ENCODE data around the gene RIPK4.
"Not testable (repeated sequence)": the region's sequence is repeated elsewhere in the genome, so short reads cannot be mapped to it uniquely, and the experiment has no call there.

Gene RIPK4

GRCh38 chr21:41802198-41802584 is 35.3 kb upstream of the RIPK4 start:
- Mint-ChIP-seq H3K36me3 (peaks cover 11% of the 10 kb centered on the region), H3K9me3 (peaks cover 4% of the 10 kb centered on the region), H3K4me1 (no peaks in the 10 kb centered on the region), H3K27me3 (no peaks in the 10 kb centered on the region), H3K27ac (no peak overlapping the region), H3K4me3 (no peak overlapping the region)
- CTCF ChIA-PET: no interaction called here
- no peak for DNase-seq

DNA sequence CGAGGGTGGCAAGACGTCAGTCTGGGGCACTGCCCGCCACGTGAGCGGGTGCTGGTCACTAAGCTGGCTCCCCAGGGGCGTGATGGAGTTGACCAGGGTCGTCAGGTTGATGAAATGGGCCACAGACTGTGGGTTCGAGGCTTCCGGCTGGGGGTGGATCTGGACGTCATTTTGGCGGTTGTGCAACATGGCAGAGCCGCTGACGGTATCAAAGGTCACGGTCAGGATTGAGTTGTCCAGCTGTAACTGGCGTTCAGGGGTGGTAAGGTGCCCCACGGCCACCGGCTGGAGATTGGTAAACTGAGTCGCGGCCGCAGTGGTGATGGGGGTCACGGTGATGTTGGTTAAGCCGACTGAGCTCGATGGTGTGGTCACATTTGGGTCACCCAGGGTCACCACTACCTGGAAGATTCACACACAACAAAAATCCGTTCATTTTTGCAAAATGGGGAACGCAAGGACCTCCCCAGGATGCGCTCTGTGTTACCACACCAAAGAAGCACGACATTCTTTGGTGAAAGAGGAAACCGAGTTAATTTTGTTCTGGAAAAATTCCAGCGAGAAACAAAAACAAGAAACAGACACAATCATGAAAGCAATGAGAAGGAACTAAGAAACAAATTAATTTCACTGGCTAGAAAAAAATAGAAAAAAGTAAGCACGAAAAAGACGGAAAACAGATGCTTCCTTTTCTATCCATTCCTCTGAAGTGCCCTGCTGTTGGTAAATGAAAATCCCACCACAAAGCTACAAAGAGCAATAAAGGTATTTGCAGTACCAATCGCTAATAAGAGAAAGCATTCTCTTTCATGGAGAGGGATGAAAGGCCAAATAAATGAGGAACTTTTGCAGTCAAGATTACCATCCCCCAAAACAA is 34.7 kb upstream of the RIPK4 start:
- Mint-ChIP-seq H3K4me1 (no peaks in the 10 kb centered on the region), H3K4me3 (no peak overlapping the region), H3K27ac (no peak overlapping the region), H3K9me3 (no peaks in the 10 kb centered on the region), H3K27me3 (no peaks in the 10 kb centered on the region), H3K36me3 (peaks cover 9% of the 10 kb centered on the region)
- no peak for DNase-seq
- CTCF ChIA-PET: interaction anchor here (1.2 kb wide), 1 partner anchor 316 kb away, joined by 6 read pairs; no protein-coding TSS in a partner anchor

- H3K27me3 Mint-ChIP-seq: no peaks in the 10 kb centered on the region
- CTCF ChIA-PET: interaction anchor here (1.2 kb wide), 1 partner anchor 317 kb away, joined by 6 read pairs; no protein-coding TSS in a partner anchor
These were observed 33.8 kb upstream of the RIPK4 start for GRCh38 chr21:41800425-41801320.

GRCh38 chr21:41799763-41800162 is 32.9 kb upstream of the RIPK4 start:
- no peak overlapping the region for H3K4me3 Mint-ChIP-seq
- DNase-seq: no peak
- CTCF ChIA-PET: interaction anchor here (0.6 kb wide), 1 partner anchor 79 kb away, joined by 3 read pairs; no protein-coding TSS in a partner anchor
- H3K9me3 Mint-ChIP-seq: no peaks in the 10 kb centered on the region
- no peaks in the 10 kb centered on the region for H3K4me1 Mint-ChIP-seq
- H3K36me3 Mint-ChIP-seq: peaks cover 5% of the 10 kb centered on the region
- no peak overlapping the region for H3K27ac Mint-ChIP-seq
- no peaks in the 10 kb centered on the region for H3K27me3 Mint-ChIP-seq

More at GRCh38 chr21:41800425-41801320, 33.8 kb upstream of the RIPK4 start:
- no peak for DNase-seq
- H3K36me3 Mint-ChIP-seq: peaks cover 9% of the 10 kb centered on the region
- H3K4me3 Mint-ChIP-seq: no peak overlapping the region
- H3K27ac Mint-ChIP-seq: no peak overlapping the region
- no peaks in the 10 kb centered on the region for H3K4me1 Mint-ChIP-seq
- H3K9me3 Mint-ChIP-seq: no peaks in the 10 kb centered on the region

- Mint-ChIP-seq H3K27me3 (peaks cover 6% of the 10 kb centered on the region), H3K4me1 (no peaks in the 10 kb centered on the region), H3K4me3 (no peak overlapping the region), H3K36me3 (peaks cover 5% of the 10 kb centered on the region), H3K27ac (no peak overlapping the region), H3K9me3 (peaks cover 5% of the 10 kb centered on the region)
- CTCF ChIA-PET: no interaction called here
- DNase-seq: no peak
These were observed 31.5 kb upstream of the RIPK4 start for GRCh38 chr21:41798326-41798725.

DNA sequence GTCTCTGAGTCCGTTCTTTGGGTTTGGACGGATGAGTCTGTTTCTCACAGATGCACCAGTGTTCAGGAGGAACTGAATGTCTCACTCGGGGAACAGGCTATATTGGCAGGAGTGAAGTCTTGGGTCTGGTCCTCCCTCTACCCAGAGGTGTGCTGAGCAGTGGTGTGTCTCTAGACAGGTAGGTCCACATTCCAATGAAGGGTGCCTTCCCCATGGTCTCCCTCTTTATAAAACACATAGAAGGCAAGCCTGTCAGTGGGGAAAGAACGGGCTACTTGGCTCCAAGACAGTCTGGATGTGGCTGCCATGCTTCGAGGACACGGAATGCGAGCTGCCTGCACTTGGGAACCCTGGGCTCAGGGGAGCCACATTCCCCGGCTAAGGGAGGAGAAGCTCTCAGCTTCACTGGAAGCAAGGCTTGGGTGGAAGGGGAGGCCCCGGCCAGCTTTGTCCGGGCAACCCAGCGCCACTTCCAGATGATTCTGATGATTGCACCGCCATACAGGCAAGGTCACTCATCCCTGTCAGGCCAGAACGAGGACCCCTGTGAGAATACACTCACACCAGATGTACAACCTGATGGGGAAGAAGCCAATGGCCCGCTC is 29.7 kb upstream of the RIPK4 start:
- Mint-ChIP-seq H3K4me1 (no peaks in the 10 kb centered on the region), H3K4me3 (no peak overlapping the region), H3K27me3 (peaks cover 14% of the 10 kb centered on the region), H3K36me3 (peaks cover 6% of the 10 kb centered on the region), H3K27ac (no peak overlapping the region), H3K9me3 (peaks cover 18% of the 10 kb centered on the region)
- DNase-seq: no peak
- CTCF ChIA-PET: no interaction called here

DNA sequence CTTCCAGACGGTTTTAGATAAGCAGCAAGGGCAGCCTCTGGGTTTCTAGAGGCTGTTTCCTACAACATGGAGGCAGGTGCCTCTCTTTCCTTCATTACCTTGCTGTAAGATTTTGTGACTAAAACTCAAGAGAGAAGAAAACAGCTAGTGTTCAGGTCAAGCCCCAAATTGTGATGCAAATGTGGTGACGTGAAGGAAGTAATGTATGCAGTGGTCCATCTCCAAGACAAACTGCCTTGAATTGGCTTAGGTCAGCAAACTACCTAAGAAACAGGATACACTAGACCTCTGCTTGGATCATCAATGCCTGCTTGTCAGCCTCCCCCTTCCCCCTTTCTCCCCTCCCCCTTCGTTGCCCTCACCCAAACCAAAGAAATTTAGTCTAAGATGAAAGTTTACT is 28.9 kb upstream of the RIPK4 start:
- H3K9me3 Mint-ChIP-seq: peaks cover 20% of the 10 kb centered on the region

DNA sequence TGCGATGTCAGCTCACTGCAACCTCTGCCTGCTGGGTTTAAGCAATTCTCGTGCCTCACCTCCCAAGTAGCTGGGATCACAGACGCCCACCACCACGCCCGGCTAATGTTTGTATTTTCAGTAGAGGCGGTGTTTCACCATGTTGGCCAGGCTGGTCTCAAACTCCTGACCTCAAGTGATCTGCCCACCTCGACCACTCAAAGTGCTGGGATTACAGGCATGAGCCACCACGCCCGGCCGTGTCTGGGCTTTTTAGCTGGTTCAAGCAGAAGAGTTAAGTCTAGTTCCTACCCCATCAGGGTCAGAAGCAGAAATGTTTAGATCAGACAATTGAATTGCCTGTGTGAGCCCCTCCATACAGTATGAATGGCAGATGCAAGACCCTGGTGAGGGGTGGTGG is 27.7 kb upstream of the RIPK4 start:
- H3K4me1 Mint-ChIP-seq: no peaks in the 10 kb centered on the region
- DNase-seq: no peak
- CTCF ChIA-PET: interaction anchor here (0.6 to 1.6 kb wide), 2 partner anchors 20 to 22 kb away, joined by 3 to 4 read pairs; no protein-coding TSS in a partner anchor
- H3K4me3 Mint-ChIP-seq: no peak overlapping the region
- H3K27ac Mint-ChIP-seq: no peak overlapping the region
- H3K9me3 Mint-ChIP-seq: peaks cover 20% of the 10 kb centered on the region
- H3K36me3 Mint-ChIP-seq: peaks cover 2% of the 10 kb centered on the region
- peaks cover 15% of the 10 kb centered on the region for H3K27me3 Mint-ChIP-seq

More for the DNA sequence above, 28.9 kb upstream of the RIPK4 start:
- peaks cover 4% of the 10 kb centered on the region for H3K36me3 Mint-ChIP-seq
- H3K4me1 Mint-ChIP-seq: no peaks in the 10 kb centered on the region
- no peak overlapping the region for H3K4me3 Mint-ChIP-seq
- peaks cover 14% of the 10 kb centered on the region for H3K27me3 Mint-ChIP-seq
- CTCF ChIA-PET: no interaction called here
- DNase-seq: no peak
- H3K27ac Mint-ChIP-seq: no peak overlapping the region

DNA sequence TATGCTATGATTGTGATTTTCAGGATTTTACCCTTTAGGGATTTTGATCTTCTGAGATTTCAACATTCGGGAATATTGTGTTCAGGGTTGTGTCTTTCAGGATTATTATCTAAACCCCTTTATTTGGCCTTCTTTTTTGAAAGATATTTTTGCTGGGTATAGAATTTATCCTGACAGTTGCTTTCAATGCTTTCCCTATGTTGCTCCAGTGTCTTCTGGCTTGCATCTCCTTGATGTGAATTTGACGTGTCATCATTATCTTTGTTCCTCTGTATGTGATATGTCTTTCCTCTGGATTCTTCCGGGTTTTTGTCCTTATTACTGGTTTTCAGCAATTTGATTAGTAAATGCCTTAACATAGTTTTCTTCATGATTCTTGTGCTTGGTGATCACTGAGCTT is 25.9 kb upstream of the RIPK4 start:
- peaks cover 18% of the 10 kb centered on the region for H3K27me3 Mint-ChIP-seq
- H3K36me3 Mint-ChIP-seq: peaks cover 2% of the 10 kb centered on the region
- H3K4me3 Mint-ChIP-seq: no peak overlapping the region
- no peak overlapping the region for H3K27ac Mint-ChIP-seq
- H3K4me1 Mint-ChIP-seq: no peaks in the 10 kb centered on the region
- H3K9me3 Mint-ChIP-seq: peaks cover 20% of the 10 kb centered on the region
- no peak for DNase-seq
- CTCF ChIA-PET: interaction anchor here (0.7 kb wide), 1 partner anchor 8 kb away, joined by 5 read pairs; no protein-coding TSS in a partner anchor

DNA sequence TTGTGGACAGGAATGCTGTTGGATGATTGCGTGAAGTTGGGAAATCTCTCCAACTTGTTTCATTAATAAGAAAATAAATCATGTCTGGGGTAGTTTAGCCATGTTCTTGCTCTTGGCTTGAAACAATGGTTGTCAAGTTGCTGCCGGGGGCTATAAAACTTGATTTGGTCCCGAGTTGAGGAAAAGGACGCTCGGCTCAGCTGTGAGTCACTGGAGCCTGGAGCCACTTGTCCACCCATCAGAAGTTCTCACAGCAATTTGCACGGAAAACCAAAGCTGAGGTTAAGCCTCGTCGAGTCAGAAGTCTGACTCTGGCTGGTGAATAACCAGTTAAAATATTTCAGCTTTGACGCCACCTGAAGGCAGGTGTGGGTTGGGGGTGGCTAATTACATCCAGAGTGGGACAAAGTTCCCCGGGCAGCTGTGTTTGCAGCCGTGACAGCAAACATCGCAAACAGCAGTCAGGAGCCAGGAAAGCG is 19.7 kb upstream of the RIPK4 start:
- peaks cover 39% of the 10 kb centered on the region for H3K27me3 Mint-ChIP-seq
- H3K36me3 Mint-ChIP-seq: no peaks in the 10 kb centered on the region
- peaks cover 5% of the 10 kb centered on the region for H3K4me1 Mint-ChIP-seq
- CTCF ChIA-PET: interaction anchor here (0.7 kb wide), 1 partner anchor 456 kb away, joined by 3 read pairs; no protein-coding TSS in a partner anchor
- no peak for DNase-seq
- H3K27ac Mint-ChIP-seq: no peak overlapping the region
- H3K4me3 Mint-ChIP-seq: no peak overlapping the region
- peaks cover 3% of the 10 kb centered on the region for H3K9me3 Mint-ChIP-seq

DNA sequence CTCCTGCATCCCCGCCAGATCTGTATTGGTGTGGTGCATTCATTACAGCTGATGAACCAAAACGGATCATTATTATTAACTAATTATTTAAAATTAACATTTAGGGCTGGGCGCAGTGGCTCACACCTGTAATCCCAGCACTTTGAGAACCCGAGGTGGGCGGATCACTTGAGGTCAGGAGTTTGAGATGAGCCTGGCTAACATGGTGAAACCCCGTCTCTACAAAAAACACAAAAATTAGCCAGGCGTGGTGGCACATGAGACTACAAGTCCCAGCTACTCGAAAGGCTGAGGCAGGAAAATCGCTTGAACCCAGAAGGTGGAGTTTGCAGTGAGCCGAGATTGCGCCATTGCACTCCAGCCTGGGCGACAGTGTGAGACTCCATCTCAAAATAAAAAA is 18.4 kb upstream of the RIPK4 start:
- not testable (repeated sequence) for H3K4me1 Mint-ChIP-seq

DNA sequence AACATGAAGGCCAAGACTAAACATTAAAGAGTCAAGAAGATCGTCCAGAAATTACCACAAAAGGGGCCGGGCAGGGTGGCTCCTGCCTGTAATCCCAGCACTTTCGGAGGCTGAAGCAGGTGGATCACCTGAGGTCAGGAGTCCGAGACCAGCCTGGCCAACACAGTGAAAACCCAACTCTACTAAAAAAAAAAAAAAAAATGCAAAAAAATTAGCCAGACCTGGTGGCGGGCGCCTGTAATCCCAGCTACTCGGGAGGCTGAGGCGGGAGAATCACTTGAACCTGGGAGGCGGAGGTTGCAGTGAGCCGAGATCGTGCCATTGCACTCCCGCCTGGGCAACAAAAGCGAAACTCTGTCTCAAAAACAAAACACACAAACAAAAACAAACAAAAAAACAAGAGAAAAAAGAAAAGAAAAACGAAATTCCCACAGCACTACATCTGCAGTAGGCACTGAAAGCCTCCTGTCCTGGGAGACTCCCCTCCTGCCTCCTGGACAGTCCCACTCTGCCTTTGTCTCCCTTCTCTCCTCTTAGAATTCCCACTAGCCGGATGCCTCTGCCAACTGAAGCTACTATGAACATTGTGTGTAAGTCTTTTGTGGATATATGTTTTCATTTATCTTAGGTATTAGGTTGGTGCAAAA is 17.7 kb upstream of the RIPK4 start:
- Mint-ChIP-seq H3K4me1 (peaks cover 5% of the 10 kb centered on the region), H3K9me3 (no peaks in the 10 kb centered on the region), H3K4me3 (no peak overlapping the region), H3K27ac (no peak overlapping the region), H3K36me3 (no peaks in the 10 kb centered on the region), H3K27me3 (peaks cover 54% of the 10 kb centered on the region)
- DNase-seq: no peak
- CTCF ChIA-PET: interaction anchor here (0.6 to 0.9 kb wide), 2 partner anchors 8 to 320 kb away, joined by 3 to 5 read pairs; no protein-coding TSS in a partner anchor

More for the DNA sequence above, 18.4 kb upstream of the RIPK4 start:
- CTCF ChIA-PET: interaction anchor here (0.6 to 0.9 kb wide), 2 partner anchors 7 to 320 kb away, joined by 3 to 5 read pairs; no protein-coding TSS in a partner anchor
- H3K27ac Mint-ChIP-seq, DNase-seq, H3K4me3 Mint-ChIP-seq, H3K9me3 Mint-ChIP-seq, H3K36me3 Mint-ChIP-seq: not testable (repeated sequence)
- H3K27me3 Mint-ChIP-seq: peaks cover 50% of the 10 kb centered on the region

DNA sequence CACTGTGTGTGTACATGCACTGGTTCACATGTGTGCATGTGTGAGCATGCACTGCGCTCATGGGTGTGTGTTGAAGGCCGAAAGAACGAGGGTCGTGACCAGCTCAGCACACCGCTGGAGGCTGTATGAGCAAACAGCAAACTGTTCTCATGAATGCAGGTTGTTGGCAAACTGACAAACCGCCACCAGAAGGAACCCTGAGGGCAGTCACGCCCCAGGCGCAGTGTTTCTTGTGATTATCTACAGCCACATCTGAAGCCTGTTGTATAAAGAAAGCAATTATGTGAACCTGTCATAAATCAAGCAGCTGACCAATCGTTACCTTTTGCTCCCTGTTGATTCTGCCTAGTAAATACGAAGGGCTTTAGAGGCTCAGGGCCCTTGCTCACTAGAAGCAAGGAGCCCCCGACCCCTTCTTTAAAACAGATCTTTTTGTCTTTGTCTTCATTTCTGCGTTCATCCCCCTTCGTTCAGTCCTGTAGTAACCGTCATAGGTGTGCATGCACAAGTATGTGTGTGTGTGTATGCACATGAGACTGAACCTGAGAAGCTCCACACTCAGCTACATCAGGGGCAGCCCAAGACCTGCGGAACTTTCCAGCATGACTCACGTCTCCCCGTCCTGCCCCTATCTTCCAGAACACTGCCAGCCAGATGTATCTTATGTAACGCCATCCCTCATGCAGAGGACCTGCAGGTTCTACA is 16.8 kb upstream of the RIPK4 start:
- no peak overlapping the region for H3K27ac Mint-ChIP-seq
- H3K36me3 Mint-ChIP-seq: no peaks in the 10 kb centered on the region
- CTCF ChIA-PET: no interaction called here
- H3K9me3 Mint-ChIP-seq: no peaks in the 10 kb centered on the region
- H3K4me1 Mint-ChIP-seq: peaks cover 5% of the 10 kb centered on the region
- no peak overlapping the region for H3K4me3 Mint-ChIP-seq
- no peak for DNase-seq
- peaks cover 61% of the 10 kb centered on the region for H3K27me3 Mint-ChIP-seq

Measured in activated naive CD4-positive, alpha-beta T cell treated with anti-CD3 and anti-CD28 coated beads, Interleukin-2, amount 10 ng/mL, durations not matched to agents 7 days and 5 days (primary cell).